HT-29 (cell line): ENCODE measurements around the gene TACR1. TPM values are rescaled to one million over a fixed set of nuclear protein-coding genes. Genes with fewer than 3 reads are reported as not detected.
"Not testable (repeated sequence)": the region's sequence is repeated elsewhere in the genome, so short reads cannot be mapped to it uniquely, and the experiment has no call there.

Experiments used
- DNase-seq: peaks from one replicate; pipeline ENCODE4 v3.0.0-alpha.2; 2015; ENCODE audit warnings: low spot score
- total RNA-seq: library from RNA; depleted of rRNA; stranded (reverse); fragments of >200 nt; shearing (Covaris generic); gene quantifications from 2 replicates; pipeline ENCODE4 v1.2.3, GENCODE V29; 2014

The TACR1 gene
- total RNA-seq, 1 experiment from 2014 or later, result not detected

DNA sequence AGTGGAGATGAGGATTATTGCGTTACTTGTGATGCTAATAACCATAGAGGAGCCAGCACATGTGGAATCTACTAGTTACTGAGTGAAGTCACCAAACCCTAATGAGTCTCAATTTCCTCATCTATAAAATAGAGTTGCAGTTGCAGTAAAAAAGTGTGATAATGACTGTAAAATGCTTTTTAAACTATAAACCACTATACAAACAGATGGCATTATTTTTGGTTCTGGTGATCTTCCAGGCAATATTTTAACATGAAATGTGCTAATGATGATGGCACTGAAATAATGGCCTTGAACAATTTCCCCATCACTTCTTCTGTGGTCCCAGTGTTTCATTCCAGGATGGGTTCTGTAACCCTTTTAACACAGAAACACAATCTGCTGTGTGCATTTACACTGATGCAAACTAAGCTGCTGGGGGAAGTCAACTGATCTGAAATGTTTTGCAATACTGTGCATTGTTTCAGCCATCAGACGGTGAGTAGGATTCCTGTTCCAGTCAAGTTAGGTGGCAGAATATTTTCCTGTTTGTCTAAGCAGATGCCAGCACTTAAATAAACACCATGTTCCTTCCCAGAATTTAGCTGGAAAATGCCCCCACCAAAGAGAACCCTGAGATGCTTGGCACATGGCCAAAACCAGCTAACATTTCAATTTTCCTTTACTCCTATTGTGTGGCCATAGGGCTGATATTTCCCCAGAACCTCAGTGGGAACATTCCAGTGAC, 52.6 kb downstream of the TACR1 start:
- no peak for DNase-seq

DNA sequence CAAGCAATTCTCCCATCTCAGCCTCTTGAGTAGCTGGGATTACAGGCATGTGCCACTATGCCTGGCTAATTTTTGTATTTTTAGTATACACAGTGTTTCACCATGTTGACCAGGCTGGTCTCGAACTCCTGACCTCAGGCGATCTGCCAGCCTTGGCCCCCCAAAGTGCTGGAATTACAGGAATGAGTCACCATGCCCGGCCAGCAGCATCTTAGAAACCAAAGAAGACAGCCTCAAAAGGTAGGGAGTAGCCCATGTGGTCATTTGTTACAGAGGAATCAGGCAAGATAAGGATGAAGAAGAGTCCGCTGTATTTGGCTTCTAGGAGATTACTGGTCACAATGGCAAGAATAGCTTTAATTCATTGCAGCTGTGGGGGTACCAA, 53.1 kb downstream of the TACR1 start:
- not testable (repeated sequence) for DNase-seq

DNA sequence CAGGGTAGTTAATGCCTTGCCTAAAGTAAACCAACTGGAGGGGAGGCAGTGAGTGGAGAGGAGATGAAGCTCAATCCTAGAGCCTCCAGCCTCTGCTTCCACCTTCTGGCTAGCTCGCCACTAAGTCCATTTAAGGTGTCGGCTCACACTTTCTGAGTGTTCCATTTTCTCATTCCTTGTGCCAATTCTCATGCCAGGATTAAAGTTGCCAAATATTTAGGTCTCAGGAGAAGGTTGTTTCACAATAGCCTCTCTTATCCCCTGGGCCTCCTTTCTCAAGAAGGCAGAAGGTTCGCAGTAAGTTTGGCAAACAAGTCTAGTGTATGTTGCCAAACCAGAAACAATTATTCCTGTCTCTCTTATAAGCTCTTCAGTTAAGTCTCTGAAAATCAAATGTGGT, 57.2 kb downstream of the TACR1 start:
- no peak for DNase-seq

DNA sequence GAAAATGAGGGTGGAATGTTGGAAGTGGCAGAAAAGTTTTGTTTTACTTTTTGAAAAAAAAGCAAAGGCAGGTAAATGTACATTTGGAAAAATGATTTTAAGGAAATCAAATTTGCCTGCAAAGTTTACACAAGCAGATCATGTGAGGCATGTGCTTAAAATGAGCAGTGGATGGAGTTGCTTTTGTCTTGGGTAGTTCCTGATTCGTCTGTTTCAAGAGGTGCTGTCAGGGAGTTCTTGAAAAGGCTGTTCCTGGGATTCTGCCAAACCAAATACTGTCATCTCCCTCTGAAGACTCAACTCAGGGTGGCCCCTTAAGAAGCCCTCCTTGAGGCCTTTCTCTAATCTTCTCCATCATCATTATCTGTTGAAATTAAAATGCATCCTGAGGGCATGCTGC, 59.0 kb downstream of the TACR1 start:
- no peak for DNase-seq

DNA sequence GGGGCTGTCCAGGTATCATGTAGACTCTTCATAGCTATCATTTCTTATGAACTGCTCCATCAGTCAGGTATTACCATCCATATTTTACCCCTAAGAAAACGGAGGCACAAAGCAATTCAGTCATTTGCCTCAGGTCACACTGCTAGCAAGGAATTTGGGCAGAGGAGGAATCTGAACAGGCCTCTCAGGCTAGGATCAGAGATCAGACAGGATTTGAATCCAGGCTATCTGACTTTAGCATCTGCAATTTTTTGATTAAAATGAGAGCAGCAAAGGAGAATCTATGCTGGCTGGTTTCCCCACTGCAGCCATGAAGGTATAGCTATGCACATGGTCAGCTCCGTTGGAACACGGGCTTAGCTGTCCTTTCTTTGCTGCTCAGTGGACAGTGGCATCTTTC, 60.1 kb downstream of the TACR1 start:
- DNase-seq, result no peak

DNA sequence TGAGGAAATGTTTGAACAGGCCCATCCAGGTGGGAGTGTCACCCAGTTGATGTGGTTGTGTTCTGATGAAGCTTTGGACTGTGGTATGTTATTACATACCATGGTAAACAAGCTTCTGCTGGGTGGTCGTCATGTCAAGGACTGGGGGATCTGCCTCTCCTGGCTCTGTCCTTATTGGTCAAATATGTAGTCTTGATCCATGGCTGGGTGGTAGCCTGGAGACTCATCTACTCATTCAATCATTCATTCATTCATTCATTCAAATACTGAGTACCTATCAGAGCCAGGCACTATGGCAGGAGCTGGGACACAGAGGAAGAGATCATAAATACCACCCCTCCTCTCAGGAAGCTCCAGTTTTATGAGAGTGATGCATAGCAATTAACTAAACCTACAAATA, 60.8 kb downstream of the TACR1 start:
- DNase-seq, result no peak

DNA sequence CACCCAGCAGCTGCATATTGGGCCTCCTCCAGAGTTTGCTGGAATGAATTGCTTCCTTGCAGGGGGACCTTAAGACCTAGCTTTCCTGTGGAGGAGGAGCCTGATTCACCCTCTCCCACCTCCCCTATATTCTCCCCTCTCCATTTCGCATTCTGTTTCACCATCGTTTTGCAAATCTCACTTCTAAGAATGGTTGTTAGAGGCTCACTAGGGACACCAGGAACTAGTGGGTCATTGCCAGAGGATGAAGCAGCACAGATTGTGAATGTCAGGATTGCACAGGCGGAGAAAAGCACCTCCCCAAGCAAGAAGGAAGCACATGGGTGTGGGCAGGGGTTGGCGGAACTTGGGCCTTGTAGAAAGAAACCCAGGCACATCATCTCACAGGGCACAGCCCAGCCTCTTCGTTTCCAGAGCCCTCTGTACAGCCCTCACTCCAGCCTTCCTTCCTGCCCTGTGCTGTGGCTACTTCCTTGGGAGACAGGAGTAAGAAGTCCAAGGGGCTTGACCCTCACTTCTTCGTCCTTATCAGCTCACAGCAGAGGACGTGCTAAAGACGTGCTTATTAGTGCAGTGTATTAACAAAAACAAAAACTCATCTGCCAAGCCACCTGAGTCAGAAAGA, 63.4 kb downstream of the TACR1 start:
- DNase-seq, result no peak

DNA sequence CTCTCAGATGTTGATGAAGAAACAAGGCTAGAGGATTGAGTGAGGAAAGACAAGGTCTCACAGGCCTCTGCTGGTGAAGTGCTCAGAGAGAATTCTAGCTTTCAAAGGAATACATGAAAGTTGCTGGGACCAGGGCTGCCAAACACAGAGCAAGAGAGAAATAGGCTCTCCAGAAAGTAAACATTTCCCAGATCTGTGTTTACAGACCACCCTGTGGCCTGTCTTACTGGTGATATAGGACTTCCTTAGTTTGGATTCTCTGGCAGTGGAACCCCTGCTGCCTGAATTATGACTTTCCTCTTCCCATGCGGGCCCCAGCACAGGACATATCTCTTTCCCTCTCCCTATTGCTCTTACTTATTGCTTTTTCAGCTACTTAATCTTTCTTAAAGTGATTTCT, 64.5 kb downstream of the TACR1 start:
- DNase-seq, result no peak

DNA sequence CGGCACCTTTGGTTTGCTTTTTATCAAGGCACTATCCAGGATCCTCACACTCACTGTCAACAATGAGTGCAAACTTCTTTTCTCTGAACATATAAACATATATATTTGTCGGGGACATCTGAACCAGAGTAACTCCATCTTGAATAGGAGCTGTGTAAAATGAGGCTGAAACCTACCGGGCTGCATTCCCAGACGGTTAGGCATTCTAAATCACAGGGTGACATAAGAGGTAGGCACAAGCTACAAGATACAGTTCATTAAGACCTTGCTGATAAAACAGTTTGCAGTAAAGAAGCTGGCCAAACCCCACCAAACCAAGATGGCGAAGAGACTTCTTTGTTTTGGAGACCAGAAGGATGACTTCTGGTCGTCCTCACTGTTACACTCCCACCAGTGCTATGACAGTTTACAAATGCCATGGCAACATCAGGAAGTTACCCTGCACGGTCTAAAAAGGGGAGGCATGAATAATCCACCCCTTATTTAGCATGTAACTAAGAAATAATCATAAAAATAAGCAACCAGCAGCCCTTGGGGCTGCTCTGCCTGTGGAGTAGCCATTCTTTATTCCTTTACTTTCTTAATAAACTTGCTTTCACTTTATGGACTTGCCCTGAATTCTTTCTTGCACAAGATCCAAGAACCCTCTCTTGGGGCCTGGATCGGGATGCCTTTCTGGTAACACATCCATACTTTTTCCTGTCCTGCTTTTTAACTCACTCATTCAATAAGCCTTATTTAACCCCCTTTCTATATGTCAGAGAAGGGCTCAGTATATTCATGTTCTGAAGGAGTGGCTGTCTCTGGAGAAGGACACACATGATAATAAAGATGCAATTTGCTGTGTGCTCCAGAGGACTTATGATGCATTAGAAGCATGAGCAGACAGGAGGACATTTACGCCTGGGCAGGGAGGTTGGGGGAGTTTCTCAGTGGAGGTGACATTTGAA, 65.4 kb downstream of the TACR1 start:
- no peak for DNase-seq

DNA sequence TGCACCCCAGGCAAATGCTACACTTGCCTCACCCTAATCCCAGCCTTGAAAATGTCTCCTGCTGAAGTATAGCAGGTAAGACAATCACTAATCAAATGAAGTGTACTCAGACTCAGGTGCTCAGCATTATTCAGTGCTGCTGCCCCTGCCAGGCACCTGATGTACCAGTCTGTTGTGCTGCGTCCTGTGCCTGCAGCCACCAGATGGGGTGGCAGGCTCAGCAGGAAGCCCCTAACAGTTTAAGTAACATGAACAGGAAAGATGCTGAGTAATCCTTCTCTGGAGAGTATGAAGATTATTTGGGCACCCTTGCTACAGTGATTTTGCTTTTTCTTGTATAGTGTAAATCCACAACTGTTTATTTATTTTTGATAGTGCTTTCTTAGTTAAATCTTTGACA, 69.1 kb downstream of the TACR1 start:
- peak; percentile 3 for DNase-seq

DNA sequence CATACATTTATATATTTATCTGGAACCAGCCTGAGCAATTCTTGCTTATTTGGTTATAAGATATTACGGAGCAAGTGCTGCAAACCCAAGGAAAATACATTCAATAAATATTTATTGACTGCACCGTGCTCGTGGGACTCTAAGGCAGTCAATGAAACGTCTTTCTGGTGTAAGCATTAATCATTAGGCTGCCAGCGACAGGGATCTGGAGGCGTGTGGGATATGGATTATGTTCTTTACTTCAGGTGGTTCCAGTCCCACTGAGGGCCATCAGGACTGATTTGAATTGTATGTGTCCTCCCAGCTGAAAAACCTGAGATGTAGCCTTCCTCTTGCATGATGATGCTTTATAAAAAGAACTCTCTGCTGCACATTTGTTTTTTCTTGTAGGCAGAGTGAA, 75.4 kb downstream of the TACR1 start:
- no peak for DNase-seq

DNA sequence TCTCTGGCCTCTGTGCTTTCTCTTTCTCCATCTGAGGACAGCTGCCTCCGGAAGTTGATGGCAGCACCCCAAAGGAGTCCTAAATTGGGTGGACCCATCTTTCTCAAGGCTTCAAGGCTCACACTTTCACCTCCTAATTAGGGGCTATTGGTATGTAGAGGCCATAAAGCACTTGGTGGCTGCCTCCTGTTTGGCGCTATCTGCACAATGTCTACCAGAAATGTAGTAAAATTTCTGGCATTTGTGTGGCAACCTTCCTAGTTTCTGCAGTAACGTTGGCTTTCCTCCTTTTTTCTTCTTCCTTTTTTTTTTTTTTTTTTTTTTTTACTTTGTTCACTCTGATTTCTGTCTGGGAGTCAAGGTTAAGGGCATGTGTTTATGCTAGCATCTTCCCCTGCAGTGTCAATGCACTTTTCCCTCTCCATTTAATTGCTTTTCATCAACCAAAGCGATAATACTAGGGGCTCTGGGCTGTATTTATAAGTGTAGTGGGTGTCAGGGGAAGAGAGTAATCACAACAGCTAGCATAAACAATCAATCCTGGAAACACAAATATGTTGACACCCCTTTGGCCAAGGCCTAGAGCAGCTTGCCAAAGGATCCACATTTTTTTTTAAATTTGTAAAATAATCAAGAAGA, 86.0 kb downstream of the TACR1 start:
- DNase-seq, result no peak

DNA sequence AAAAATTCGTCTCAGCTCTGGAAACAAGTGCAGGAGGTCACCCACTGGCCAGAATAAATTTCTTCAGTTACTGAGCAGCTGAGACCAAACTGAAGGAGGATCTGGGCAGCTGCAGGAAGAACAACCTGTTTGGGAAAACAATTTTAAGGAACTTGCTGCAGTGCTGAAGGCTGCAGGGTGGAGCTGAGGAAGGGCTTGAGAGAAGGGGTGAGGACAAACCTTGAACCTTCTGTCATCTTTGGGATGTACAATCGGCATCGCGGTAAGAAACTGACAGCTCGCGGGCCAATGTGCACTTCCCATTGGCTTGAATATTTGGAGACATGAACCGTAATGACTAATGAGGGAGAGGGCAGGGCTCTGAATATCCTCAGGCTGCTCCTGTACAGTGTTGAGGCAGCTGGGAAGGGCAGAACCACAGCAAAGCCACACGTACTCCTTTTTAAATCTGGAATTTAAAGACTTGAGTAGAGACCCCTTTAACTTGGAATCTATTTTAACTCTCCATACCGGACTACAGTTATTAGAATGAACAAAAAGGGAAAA, 90.3 kb downstream of the TACR1 start:
- no peak for DNase-seq

DNA sequence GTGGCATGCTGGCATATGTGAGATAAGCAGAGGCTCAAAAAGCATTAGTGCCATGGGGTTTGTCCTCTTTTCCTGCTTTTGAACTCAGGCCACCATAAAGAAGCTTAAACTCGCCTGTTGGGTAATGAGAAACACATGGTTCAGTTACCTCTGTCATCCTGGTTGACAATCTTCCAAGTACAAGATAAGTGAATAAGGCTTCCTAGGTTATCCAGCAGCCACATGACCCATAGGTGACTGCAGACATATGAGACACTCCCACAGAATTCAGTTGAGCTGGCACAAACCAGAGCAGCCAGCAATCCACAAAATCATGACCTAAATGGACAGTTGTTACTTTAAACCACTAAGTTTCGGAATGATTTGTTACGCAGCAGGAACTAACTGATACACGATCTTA, 97.3 kb downstream of the TACR1 start:
- DNase-seq, result no peak

DNA sequence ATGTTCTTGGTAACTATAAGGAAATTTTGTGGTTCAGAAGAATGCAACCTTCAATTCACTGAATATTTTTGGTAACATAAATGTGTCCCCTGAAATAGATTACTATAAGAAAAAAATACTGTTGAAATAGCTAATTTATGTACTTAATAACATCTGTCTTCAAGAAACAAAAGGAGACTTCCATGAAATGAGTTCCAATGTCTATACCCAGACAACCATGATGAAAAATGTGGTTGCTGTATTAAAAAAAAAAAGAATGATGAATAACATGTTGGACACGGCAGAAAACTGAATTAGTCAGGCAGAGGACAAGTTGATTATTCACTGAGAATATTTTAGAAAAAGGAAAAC, 98.5 kb downstream of the TACR1 start:
- DNase-seq, result no peak

DNA sequence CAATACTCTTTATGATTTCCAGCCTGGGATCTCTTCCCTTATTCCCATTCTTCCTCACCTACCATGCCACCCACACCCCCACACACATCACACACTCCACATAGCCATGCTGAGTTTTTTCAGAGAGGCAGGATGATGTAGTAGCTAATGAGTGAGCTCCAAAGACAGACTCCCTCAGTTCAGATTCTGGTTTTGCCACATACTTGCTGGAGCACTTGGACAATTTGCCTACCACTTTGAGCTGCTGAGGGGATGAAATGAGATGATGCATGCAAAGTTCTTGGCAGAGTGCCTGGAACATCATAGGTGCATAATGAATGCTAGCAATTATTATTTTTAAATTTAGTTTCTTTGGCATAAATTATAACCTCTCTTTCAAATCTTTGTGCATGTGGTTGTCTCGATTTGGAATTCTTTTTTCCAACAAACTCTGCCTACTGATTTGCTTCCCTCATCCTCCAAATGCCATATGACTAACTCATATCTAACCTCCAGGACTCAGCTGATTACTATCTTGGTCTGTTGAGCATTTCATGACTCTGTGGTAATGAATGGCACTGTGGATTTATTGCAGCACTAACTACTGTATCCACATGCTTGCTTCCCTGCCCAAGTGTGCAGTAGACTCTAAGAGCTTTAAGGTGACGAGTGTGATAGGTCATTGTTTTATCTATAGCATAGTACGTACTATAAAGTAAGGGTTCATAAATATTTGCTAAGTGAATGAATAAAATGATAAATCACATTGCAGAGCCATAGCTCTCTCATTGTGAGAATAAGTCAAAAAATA, 99.1 kb downstream of the TACR1 start:
- no peak for DNase-seq

DNA sequence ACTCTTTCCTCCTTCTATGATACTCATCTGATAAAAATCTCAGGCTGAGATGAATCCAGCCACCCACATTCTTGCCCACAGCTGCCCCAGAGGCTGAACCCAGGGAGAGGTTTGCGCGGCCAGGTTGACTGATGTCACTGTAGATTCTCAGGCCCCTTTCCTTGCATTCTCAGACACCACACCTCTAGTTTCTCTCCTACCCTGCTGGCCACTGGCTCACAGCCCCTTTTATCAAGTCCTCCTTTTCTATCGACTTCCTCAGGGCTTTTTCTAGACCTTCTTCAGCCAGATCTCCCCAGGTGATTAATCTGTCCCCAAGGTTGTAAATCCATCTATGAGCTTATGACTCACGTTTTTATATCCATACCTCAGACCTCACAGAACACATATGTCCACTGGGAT, 99.8 kb downstream of the TACR1 start:
- DNase-seq, result no peak

DNA sequence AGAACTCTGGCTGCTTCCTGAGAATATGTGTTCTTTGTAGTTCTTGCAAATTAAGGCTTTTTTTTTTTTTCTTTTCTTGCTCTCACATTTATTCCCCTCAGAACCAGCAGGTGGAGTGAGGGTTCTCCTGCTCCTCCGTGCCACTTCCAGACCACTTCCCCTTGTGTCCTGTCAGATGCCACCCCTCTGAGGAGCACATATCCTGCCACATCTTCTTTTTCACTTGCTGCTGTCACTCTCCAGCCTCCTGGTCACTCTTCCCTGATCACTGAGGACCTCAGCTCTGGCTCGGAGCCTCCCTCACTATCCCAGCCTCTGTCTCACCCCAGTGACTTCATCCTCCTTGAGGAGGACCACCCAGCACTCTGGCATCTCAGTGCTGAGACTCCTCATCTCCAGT, 100.5 kb downstream of the TACR1 start:
- peak; percentile 31 for DNase-seq

DNA sequence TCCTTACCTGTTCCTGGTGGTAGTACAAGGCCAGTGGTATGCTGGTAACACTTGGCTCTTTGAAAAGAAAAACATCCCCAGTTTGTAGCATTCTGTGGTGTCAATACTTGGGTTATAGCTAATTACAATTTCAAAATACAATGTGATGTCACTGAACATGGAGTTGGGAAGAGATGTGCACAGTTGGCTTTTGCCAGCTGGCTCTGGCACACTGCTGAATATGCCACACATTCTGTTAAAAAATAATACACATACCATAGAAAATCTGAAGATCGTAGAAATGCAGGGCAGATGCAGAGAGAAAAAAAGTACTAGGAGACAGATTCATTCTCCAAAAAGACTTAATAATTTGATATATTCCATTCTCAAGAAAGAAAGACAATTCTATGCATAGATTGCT, 101.5 kb downstream of the TACR1 start:
- no peak for DNase-seq

DNA sequence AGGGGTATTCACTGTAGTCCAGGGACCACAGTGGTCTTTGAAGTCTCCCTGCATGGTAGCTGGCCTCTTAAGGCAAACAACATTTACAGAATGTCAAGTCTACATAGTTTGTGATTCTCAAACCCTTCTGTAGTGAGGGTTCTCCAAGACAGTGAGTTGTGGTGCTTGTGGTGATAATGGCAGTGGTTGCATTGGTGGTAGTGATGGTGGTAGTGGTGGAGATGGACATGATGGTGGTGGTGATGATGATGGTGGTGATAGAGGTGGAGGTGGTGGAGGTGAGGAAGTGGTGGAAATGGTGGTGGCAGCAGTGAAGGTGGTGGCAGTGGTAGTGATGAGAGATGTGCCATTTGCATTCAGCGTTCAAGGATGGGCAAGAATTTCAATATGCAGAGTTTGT, 104.9 kb downstream of the TACR1 start:
- no peak for DNase-seq
